EL (cell line): ENCODE data around the gene MYH10.

ENCODE experiments used
- DNase-seq: peaks from one replicate; pipeline ENCODE4 v3.0.0-alpha.2; 2016

MYH10 gene

GRCh38 chr17:8468127-8468526 lies 162.4 kb downstream of the MYH10 start:
- no peak for DNase-seq

GRCh38 chr17:8467527-8467926 lies 163.0 kb downstream of the MYH10 start:
- DNase-seq: no peak

GRCh38 chr17:8466873-8467272 lies 163.7 kb downstream of the MYH10 start:
- DNase-seq: no peak

GRCh38 chr17:8466456-8466855 lies 164.1 kb downstream of the MYH10 start:
- peak; percentile 14 for DNase-seq

GRCh38 chr17:8465759-8466158 lies 164.8 kb downstream of the MYH10 start:
- no peak for DNase-seq

- no peak for DNase-seq
These were observed 165.2 kb downstream of the MYH10 start for GRCh38 chr17:8465356-8465755.

- DNase-seq: no peak
These were observed 165.6 kb downstream of the MYH10 start for GRCh38 chr17:8464941-8465340.

GRCh38 chr17:8463099-8463498 lies 167.4 kb downstream of the MYH10 start:
- no peak for DNase-seq

- no peak for DNase-seq
These were observed 168.0 kb downstream of the MYH10 start for GRCh38 chr17:8462564-8462963.

GRCh38 chr17:8459831-8460230 lies 170.7 kb downstream of the MYH10 start:
- no peak for DNase-seq

- no peak for DNase-seq
These were observed 171.4 kb downstream of the MYH10 start for GRCh38 chr17:8459107-8459506.

- DNase-seq: no peak
These were observed 172.4 kb downstream of the MYH10 start for GRCh38 chr17:8458128-8458527.

GRCh38 chr17:8455665-8456209 lies 174.8 kb downstream of the MYH10 start:
- no peak for DNase-seq

GRCh38 chr17:8453326-8453725 lies 177.2 kb downstream of the MYH10 start:
- DNase-seq: no peak

GRCh38 chr17:8451933-8452614 lies 178.5 kb downstream of the MYH10 start:
- DNase-seq: no peak

GRCh38 chr17:8448310-8448709 lies 182.2 kb downstream of the MYH10 start:
- DNase-seq: no peak

GRCh38 chr17:8447799-8448198 lies 182.7 kb downstream of the MYH10 start:
- DNase-seq: no peak

- no peak for DNase-seq
These were observed 185.0 kb downstream of the MYH10 start for GRCh38 chr17:8445536-8445935.

GRCh38 chr17:8444494-8444893 lies 186.0 kb downstream of the MYH10 start:
- DNase-seq: no peak

- DNase-seq: no peak
These were observed 186.8 kb downstream of the MYH10 start for GRCh38 chr17:8443756-8444155.

- no peak for DNase-seq
These were observed 188.2 kb downstream of the MYH10 start for GRCh38 chr17:8442310-8442709.

- DNase-seq: no peak
These were observed 188.8 kb downstream of the MYH10 start for GRCh38 chr17:8441690-8442089.

GRCh38 chr17:8439681-8440080 lies 190.8 kb downstream of the MYH10 start:
- no peak for DNase-seq

- DNase-seq: no peak
These were observed 192.1 kb downstream of the MYH10 start for GRCh38 chr17:8438441-8438840.

GRCh38 chr17:8436844-8437171 lies 193.7 kb downstream of the MYH10 start:
- DNase-seq: no peak
